Right forelimb (tissue), 1 donor: ENCODE data around the gene FABP1.

ENCODE experiments used
- DNase-seq: peaks from one replicate; pipeline ENCODE4 v3.0.0-alpha.2; 2018

FABP1 gene

GRCh38 chr2:88074854-88075292 is 53.0 kb downstream of the FABP1 start:
- DNase-seq, result no peak

GRCh38 chr2:88074150-88074549 is 53.7 kb downstream of the FABP1 start:
- no peak for DNase-seq
